ENCODE data around the gene PDE6H.

Gene PDE6H

DNA sequence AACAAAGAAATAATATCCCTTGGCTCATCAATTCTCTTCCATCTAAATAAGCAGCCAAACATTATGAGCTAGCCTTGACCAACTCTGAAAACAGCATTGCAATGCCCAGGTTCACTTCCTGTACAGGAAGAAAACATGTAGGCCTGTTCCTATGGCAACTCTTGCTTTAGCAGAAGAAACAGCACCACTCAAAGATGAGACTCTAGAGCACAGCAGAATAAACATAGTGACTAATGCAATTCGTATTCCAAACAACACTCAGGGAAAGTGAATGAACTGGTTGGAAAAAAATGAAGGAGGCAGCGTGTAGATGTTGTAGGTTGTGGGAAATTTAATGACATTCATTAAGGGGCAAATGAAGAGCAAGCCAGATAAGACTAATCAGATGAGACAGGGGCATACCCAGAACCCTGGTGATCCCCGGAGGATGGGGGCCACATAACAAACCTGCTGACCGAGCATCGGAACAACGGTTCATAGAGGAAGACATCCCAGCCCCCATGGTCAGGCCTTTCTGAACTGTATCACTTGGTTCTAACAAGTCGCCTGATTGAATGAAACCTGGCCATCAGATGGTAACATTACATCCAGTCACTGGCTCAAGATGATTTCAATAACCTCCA lies 20.4 kb upstream of the PDE6H start:
- DNase-seq: peak in 5 of 6 experiments; percentile 31 to 77 (median 75)

DNA sequence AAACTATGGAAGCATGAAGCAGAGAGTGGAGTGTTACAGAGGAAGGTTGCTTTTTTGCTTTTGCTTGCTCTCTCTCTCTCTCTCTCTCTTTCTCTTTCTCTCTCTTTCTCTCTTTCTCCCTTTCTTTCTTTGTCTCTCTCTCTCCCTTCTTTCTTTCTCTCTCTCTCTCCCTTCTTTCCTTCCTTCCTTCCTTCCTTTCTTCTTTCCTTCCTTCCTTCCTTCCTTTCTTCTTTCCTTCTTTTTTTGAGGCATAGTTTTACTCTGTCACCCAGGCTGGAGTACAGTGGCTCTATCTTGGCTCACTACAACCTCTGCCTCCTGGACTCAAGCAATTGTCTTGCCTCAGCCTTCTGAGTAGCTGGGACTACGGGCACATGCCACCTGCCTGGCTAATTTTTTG lies 19.1 kb upstream of the PDE6H start:
- no peak for DNase-seq

DNA sequence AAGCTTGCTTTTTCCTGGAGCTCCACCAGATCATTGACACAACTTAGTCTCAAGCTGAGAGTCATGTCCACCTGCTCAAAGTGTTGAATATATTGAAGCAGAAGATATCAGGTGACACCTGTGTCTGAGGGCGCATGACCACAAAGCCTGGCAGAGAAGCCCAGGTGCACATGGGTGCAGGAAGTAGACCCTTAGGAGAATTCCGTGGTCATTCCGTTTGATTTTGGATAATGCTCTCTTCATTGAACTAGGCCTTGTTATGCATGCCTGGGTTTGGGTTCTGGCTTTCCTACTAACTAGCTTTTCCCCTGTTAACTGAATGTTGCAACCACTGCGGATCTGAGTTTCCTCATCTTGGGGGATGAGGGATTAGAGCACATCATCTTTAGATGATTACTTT lies 18.6 kb upstream of the PDE6H start:
- DNase-seq: peak in 2 of 6 experiments; percentile 16 to 31

DNA sequence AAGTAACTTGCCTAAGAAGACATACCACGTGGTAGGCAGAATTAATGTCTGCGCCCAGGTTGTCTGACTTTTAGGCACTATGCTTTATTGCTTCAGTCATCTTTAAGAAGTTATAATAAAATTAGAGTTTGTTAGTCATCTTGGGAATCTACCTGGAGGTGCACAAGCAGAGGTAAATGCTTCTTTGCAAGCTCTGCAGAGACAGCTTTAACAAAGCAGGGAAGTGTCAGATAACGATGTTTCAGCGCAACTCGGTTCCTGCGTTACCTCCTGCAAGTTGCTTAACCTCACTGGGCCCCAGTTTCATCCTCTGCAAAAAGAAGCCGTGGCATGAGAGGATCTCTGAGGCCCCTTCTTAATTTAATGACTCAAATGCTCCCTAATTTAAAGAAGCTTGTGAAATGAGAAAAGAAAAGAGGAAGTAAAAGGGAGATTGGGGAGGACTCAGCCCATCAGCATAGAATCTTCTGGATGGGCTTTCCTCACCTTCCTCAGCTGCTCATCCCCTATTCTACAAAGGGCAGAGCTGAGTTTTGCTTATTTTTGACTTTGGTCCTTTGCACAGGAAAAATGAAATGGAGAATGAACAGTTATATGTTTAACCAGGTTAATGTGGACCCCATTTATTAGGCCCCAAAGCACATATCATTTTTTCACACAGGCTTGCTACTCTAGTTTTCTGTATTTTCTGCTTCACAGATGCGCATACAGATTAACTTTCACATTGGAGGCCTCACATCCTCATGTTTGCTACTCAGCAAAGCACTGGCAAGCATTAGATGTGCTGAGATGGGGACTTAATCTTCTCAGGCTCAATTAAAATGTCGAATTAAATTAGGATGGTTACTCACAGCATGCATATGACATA lies 16.6 kb upstream of the PDE6H start:
- DNase-seq: peak in 3 of 6 experiments; percentile 16 to 55 (median 17)

DNA sequence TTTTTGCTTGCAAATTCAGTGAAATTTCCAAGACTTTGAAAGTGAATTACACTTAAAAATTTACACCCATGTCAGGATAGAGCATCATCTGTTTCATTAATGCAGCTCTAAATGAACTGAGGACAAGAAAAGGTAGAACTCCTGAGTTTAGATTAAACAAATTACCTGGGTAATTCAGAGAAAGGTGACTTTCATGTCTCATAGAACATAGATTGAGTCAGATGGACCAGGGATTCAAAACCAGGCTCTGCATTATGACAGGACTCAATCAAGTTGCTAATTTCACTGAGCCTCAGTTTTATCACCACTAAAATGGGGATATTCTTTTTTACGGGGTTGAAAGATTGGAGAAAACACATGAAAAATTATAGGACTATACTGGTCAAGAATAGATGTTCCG lies 15.9 kb upstream of the PDE6H start:
- no peak for DNase-seq

DNA sequence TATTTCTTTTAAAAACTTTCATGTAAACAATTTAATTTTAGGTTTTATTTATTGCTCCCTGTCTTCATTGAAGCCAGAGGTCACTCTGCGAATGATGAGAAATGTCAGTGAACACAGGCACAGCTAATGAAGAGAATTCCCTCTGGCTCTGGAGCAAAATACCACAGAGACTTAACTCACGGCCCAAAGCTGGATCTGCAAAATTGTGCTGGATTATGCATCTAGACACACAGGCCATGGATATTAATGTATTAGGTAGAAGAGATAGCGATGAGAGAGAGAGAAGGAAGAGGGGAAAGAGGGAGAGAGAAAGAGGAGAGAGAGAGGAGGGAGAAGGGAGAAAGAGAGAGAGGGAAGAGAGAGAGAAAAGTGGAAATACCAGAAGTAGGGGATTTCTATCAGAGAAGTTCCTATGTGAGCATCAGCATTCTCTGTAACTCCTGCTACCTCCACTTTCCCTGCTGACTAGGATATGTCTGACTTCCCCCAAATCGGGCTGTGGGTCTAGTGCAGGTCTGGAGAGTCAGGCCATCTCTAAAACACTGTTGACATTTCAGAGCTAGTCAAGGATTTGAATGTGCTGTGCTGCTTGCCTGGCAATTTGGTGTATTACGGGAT lies 15.2 kb upstream of the PDE6H start:
- DNase-seq: no peak

DNA sequence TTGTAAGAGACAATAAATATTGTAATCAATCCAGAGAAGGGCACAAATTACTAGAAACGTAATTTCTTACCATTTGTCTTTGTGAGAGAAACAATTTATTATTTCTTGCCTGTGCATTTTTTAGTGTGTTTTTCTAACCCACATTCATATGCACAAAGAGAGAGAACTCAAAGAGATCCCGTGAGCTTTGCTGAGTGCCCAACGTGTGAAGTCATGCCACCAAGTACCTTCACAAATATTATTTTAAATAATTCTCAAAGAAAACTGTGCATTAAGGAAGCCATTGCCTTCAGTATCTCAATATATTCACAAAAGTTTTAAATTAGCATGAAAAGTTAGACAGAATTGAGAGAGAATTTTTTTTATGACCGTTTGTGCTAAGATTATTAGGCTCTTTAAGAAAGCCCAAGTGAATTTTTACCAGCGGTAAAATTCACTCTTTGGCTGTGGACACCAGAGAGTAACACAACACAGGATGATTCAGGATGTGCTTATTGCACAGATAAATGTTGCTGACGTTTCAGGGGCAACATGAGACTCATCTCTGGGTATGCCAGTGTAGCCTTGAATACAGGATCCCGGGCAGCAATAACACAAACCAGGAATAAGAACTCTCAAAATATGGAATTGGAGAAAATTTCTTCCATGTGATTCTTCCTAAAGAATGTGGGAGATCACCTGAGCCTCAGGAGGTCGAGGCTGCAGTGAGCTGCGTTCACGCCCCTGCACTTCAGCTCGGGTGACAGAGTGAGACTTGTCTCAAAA lies 14.3 kb upstream of the PDE6H start:
- peak in 3 of 6 experiments; percentile 35 to 46 (median 40) for DNase-seq

DNA sequence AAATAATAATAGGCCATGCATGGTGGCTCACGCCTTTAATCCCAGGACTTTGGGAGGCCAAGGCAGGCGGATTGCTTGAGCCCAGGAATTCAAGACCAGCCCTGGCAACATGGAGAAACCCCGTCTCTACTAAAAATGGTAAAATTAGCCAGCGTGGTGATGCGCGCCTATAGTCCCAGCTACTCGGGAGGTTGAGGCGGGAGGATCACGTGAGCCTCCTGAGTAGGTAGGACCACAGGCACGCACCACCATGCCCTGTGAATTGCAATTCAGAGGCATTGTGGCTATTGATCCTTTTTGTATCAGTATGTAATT lies 13.8 kb upstream of the PDE6H start:
- peak in 2 of 6 experiments; percentile 46 for DNase-seq

DNA sequence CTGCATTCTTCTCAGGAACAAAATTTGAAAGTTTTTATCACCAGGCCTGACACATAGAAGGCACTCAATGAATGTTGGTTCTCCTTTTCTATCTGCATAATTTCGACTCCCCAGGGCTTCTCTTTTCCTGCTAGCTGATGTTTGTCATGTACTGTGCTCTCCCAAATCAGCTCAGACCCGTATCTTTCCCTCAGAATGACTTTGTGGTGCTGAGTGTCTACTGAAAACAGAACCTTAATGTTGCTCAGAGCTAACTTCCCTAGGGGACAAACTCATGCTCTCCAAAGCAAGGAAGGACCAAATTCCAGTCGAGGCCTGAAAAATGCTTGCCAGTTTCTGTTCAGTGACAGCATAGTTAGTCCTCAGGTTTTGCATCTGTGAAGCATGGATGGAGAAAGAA lies 13.4 kb upstream of the PDE6H start:
- DNase-seq: peak in 2 of 6 experiments; percentile 17 to 41

DNA sequence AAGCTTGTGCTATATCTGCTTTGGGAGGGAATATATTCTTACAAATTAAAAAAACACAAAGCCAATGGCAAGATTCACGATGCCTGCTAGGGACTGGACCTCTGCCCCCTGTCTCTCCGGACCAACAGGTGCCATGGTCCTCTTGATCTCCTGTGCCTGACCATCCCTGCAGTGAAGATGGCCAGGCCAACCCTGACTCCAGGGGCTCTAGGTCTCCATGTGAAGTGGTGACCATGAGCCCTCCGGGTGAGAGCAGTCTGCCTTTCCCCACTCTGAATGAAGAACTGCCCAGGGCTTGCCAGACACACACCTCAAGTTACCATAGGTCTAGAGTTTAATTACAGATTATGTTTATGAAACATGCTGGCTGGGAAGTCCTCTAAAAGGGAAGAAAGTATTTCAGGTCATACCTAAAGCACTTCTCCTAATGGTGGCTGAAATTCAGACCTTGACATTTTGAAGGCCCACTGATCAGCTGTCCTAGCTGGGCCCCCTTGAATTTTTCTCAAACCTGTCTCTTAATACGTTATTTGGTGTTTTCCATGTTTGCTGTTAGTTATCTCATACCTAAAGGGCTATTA lies 12.8 kb upstream of the PDE6H start:
- peak in 1 of 6 experiments; percentile 32 for DNase-seq

DNA sequence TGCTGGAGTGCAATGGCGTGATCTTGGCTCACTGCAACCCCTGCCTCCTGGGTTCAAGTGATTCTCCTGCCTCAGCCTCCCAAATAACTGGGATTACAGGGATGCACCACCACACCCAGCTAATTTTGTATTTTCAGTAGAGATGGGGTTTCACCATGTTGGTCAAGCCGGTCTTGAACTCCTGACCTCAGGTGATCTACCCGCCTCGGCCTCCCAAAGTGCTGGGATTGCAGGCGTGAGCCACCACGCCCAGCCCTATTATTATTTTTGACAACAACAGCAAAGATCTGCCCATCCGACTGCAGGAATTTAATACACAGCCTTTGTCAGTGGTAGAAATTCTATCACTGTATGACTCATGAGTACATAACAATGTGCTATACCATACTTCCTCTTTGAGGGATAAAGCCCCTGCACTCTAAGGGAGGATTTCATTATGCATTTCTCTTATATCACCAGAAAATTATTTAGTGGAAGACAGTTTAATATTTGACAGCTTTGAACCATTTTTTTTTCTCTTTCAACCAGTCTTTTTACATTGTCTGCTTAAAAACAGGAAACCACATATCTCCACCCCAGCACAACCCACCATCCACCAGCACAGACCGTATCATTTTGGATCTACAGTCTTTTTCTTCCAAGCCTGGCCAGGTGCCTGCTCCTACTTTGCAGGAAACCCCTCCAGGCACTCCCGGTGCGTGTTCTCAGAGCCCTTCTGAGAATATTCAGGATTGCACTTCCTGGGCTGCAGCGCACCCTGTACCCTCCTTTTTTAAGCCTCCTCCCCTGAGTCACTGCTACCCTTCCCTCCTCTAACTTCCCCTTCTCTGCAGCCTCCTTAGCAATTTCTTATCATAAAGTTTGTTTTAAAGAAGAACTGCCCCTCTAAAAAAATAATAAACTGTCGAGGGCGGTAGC lies 12.0 kb upstream of the PDE6H start:
- peak in 5 of 6 experiments; percentile 52 to 92 (median 83) for DNase-seq

DNA sequence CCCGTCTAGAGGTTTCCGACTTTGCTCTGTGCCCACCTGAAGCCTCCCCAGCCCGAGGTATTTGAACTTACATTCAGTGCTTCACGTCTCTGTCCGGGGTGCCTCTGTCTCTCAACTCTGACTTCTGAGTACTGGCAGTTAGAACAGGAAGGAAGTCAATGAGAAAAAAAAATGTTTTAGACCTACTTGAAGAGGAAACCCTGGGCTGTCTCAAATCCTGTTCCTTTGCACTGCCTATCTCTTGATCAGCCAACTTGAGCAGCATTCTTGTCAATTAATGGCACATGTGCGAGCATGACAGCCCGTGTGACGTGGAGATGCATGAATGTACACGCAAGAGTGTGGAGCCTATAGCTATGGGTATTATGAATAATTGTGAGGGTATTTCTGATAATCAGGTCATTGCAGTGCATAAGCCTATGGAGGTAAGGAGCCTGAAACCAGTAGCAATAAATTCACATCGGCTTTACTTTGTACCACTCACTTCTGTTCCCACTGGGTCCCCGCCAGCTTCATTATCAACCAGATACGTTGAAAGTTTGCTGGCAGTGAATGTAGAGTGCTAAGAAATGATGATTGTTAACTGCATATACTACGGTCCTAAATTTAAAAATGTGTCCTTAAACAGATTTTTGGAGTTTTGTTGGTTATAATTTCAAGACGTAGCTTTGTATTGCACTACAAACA lies 11.2 kb upstream of the PDE6H start, which contains the start of gene ARHGDIB:
ARHGDIB (minus strand) TSS at position 136 of the 687 bp plus-strand sequence. CDS start 10,889 bp downstream, outside the sequence.
- peak; percentile 72 to 95 (median 88) for DNase-seq

DNA sequence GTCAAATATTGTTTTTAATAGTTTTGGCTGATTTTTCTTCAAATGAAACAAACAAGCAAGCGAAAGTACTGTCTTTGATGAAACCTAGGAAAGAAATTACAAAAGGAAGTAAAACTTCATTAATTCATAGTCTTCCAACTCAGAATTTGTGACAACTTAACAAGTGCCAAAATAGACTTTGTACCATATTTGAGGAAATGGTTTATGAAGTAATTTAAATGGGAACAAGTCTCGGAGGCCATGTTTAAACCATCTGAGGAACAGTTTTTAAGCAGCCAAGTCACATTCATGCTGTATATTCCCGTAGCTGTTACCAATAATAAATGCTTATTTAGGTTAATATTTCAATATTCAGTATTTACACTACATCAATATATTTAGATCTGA lies 10.7 kb upstream of the PDE6H start:
- no peak for DNase-seq

DNA sequence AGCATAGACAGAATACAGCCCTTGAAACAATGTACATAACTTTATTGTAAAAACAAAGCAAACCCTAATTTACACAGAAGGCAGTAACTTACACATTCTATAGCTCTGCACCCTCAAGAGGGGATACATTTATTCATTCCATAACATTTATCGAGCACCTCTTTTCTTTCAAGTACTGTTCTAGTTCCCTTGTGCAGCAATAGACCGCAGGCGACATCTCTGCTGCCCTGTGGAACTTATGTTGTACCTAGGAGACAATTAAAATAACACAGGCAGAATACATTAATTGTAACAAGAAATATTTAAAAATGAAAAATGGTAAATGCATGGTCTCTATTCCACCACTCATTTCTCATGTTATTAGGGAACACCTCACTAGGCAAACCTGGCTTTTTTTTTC lies 10.0 kb upstream of the PDE6H start:
- no peak for DNase-seq

DNA sequence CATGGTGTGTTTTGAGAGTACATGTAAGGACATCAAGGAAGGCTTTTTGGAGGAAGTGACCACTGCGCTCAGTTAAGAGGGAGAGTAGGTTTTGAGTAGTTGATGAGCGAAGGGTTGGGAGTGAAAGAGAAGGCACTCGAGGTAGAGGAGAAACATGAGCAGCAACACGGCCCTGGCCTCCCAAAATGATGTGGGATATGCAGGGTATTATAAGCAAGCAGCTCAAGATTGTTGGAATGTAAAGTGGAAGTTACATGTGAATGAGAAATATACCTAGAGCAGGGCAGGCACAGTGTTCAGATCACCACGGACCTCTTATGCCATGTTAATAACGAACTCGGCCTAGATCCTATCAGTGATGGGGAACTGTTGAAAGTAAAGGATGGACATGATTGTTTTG lies 9.3 kb upstream of the PDE6H start:
- no peak for DNase-seq

DNA sequence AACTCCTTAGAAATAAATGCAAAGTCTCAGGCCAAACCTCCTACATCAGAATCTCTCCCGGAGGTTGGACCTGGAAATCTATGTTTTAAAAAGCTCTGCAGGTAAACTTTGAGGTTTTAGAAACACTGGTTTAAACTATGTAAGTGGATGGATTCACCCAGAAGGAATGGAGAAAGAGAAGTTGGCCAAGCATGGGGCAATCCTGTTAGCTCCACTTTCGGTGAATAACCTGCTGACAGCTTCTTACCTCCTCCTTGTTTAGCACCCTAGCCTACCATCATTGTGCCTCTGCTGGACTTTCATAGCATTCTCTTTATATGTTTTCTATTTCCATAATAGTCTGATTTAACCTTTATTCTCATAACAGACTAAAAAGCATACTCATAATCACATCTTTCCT lies 8.4 kb upstream of the PDE6H start:
- DNase-seq: no peak

DNA sequence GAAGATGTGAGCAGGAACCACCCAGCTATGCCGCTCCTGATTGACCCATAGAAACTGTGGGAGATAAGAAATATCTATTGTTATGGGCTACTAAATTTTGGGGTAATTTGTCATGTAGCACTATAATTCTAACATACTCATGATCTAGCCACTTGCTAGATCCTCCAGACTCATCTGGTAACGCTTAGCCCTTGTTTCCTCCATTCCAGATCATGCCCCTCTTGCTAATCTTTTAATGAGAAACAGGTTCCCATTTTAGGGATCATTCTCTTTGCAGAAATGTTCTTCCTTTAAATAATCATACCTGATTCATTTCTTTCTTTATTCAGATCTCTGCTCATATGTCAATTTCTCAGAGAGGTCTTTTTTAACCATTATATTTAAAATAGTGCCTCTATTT lies 7.6 kb upstream of the PDE6H start:
- DNase-seq: no peak

DNA sequence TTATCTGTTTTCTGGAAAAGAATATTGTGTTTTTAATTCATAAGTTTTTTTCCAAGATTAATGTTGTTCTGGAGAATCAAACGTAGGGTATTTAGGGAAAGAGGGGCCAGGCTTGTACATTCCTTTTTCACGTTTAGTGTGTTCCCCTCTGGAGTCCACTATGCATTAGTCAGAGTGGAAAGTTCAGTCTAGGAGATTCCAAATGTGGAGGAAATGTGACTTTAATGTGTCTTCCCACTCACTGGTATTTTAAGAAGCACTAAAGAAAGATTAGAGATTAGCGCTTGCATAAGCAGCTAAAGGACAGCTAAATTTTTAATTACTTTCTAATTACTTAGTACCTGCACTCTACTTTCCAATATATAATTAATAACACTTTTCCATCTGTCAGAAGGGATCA lies 4.4 kb upstream of the PDE6H start:
- no peak for DNase-seq

DNA sequence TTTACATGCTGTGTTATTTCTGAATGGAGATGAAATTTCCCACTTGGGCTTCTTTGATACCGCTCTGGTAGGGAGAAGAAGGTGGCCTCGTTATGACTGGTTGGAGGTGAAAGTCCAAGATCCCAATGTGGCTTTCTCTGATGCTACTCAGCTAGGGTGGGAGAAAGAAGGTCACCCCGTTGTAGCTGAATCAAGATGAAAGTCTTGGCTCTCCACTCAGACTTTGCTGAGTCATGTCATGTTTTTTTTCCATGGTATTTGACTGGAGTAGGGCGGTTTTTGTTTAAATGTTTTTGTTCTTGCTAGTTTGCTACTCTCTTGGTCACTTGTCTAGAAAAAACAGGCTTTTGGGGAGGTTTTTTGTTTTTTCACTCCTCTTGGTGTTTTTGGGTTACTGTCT lies 2.4 kb upstream of the PDE6H start:
- no peak for DNase-seq

DNA sequence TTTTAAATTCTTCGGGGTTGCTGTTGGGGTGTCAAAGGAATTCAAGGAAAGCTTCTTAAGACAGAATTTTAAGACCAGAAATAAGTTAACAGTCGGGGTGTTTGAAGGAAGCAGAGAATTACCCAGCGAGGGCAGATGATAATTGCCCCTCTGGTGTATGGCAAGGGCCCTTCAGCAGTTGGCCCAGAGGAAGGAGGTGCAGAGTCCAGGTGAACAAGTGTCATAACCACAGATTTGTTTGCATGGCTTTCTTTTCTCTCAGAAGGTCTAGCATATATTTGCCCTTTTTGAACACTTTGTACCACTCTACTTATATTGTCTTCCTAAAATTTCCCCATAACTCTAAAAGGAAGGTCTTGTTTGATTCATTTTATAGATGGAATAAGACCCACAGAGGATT lies 1.8 kb downstream of the PDE6H start:
- no peak for DNase-seq

DNA sequence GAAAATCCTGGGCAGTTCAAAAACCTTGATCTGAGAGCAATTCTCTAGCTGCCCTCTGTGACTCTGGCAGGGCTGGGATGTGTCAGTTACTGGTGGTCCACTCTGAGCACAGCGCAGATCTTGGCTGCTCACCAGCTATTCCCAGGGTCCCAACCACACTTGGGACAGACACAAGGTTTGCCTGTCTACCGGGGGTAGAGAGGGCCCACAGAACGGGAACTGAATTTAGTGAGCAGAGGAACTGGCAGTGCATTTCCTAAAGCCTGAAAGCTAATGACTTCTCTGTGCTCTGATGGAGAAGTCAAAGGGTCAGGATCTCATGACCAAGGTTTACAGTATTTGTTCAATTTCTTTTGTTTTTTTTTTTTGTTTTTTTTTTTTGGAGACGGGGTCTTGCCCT lies 2.6 kb downstream of the PDE6H start:
- DNase-seq: no peak
